ENCODE measurements around the gene KIAA1217. TPM values are rescaled to one million over a fixed set of nuclear protein-coding genes. Genes with fewer than 3 reads are reported as not detected.

Gene KIAA1217
- total and polyA plus RNA-seq, 9 of the 15 experiments (the other 6 are each of a cell fraction or from before 2014, with no cell fraction given): 0.04 TPM; not detected in 8

DNA sequence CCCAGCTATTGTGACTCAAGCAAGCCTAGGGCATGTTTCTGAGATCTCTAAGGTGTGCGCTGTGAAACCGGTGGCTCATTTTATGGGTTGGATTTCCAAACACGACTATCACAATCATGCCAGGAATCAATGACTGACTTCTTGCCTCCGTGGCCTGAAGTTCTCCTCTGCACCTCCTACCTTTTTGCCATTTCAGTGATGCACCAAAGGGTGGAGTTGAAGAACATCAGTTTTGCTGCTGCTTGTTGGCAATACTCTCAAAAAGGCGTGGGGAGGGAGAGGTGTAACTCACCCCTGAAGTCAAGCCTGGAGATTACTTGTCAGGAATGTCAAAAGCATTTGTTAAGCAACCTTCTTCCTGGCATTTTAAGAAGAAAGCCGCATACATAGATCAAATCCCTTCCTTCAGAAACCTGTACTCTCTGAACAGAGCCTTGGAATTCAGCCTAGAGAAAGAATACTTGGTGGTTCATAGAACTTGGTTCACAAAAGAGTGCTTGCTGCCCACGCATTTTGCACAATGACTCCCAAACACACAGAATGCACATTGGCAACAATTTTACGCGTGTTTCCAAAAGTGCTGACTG is 41.0 kb downstream of the KIAA1217 start (continued):
- TF ChIP-seq, protein P1, sequence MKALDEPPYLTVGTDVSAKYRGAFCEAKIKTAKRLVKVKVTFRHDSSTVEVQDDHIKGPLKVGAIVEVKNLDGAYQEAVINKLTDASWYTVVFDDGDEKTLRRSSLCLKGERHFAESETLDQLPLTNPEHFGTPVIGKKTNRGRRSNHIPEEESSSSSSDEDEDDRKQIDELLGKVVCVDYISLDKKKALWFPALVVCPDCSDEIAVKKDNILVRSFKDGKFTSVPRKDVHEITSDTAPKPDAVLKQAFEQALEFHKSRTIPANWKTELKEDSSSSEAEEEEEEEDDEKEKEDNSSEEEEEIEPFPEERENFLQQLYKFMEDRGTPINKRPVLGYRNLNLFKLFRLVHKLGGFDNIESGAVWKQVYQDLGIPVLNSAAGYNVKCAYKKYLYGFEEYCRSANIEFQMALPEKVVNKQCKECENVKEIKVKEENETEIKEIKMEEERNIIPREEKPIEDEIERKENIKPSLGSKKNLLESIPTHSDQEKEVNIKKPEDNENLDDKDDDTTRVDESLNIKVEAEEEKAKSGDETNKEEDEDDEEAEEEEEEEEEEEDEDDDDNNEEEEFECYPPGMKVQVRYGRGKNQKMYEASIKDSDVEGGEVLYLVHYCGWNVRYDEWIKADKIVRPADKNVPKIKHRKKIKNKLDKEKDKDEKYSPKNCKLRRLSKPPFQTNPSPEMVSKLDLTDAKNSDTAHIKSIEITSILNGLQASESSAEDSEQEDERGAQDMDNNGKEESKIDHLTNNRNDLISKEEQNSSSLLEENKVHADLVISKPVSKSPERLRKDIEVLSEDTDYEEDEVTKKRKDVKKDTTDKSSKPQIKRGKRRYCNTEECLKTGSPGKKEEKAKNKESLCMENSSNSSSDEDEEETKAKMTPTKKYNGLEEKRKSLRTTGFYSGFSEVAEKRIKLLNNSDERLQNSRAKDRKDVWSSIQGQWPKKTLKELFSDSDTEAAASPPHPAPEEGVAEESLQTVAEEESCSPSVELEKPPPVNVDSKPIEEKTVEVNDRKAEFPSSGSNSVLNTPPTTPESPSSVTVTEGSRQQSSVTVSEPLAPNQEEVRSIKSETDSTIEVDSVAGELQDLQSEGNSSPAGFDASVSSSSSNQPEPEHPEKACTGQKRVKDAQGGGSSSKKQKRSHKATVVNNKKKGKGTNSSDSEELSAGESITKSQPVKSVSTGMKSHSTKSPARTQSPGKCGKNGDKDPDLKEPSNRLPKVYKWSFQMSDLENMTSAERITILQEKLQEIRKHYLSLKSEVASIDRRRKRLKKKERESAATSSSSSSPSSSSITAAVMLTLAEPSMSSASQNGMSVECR (CRISPR knock-in tag; IDR thresholded peaks at IDR 0.05): no peak
- no peak for TF ChIP-seq CBFB (CRISPR knock-in tag; IDR thresholded peaks at IDR 0.05)
- TF ChIP-seq HDAC3 (IDR thresholded peaks at IDR 0.05; ENCODE audit: borderline replicate concordance, partially characterized antibody): no peak

DNA sequence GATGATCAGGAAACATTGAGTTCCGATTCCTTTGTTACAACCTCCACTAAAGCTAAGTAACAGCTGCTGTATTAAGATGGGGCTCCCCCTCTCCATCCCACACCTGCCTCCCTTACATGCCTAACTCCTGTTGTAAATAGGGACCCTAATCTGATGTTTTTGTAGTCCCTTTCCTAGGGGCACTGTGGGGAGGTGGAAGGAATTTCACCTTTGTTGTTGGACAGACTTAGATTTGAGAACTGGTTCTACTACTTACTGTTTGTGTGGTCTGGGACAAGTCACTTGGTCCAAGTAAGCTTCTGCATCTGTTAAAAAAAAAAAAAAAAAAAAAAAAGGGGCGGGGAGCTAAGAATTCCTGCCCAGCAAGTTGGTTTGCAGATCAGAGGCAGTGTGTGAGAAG is 42.6 kb downstream of the KIAA1217 start:
- ATAC-seq: no peak
- CTCF ChIA-PET (ENCODE audit: low intra/inter-chr PET ratio): no interaction called here
- 0% methylated on average over 2 of the region's 2 CpGs for WGBS (ENCODE audit: insufficient coverage, low coverage, missing lambda C conversion rate)
- no peaks in the 10 kb centered on the region for H4K20me1 ChIP-seq (replicated peaks; ENCODE audit: control insufficient read depth, insufficient read depth, low read length)
- intact Hi-C loops (cut with micrococcal nuclease) (no loop called here), in situ Hi-C loops (cut with MboI) (no loop called here)
- no peak for DNase-seq (ENCODE audit: extremely low read depth in 1 of 4, low spot score in 3 of 4)
- no peak overlapping the region for H3K9ac ChIP-seq (ENCODE audit: insufficient read depth in 1 of 2, low read depth in 2 of 2, low read length in 2 of 2)
- H3K9me1 ChIP-seq (ENCODE audit: control insufficient read depth, insufficient read depth, low read length): no peaks in the 10 kb centered on the region
- BruUV-seq (replicated peaks): no TSS peak
- H3K9me3 ChIP-seq (replicated peaks; ENCODE audit: control insufficient read depth, insufficient read depth, low read depth, low read length): no peaks in the 10 kb centered on the region
- TF ChIP-seq MAFG (tag; conservative IDR thresholded peaks at IDR 0.05) (no peak), ZNF143 (CRISPR knock-in tag; IDR thresholded peaks at IDR 0.05) (no peak), ZNF778 (CRISPR knock-in tag; IDR thresholded peaks at IDR 0.05) (no peak), NFE2 (IDR thresholded peaks at IDR 0.05; ENCODE audit: low read depth) (no peak), ZNF197 (CRISPR knock-in tag; IDR thresholded peaks at IDR 0.05; ENCODE audit: low read depth) (no peak)
- TF ChIP-seq, protein P2, sequence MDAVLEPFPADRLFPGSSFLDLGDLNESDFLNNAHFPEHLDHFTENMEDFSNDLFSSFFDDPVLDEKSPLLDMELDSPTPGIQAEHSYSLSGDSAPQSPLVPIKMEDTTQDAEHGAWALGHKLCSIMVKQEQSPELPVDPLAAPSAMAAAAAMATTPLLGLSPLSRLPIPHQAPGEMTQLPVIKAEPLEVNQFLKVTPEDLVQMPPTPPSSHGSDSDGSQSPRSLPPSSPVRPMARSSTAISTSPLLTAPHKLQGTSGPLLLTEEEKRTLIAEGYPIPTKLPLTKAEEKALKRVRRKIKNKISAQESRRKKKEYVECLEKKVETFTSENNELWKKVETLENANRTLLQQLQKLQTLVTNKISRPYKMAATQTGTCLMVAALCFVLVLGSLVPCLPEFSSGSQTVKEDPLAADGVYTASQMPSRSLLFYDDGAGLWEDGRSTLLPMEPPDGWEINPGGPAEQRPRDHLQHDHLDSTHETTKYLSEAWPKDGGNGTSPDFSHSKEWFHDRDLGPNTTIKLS (IDR thresholded peaks at IDR 0.05; ENCODE audit: borderline replicate concordance, low read depth): no peak
- TF ChIP-seq, protein P3, sequence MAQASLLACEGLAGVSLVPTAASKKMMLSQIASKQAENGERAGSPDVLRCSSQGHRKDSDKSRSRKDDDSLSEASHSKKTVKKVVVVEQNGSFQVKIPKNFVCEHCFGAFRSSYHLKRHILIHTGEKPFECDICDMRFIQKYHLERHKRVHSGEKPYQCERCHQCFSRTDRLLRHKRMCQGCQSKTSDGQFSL (CRISPR knock-in tag; IDR thresholded peaks at IDR 0.05): no peak
- TF ChIP-seq, protein P3 (tag; IDR thresholded peaks at IDR 0.05): no peak
- H3K27me3 ChIP-seq (ENCODE audit: control insufficient read depth in 2 of 2, insufficient read depth in 2 of 2, low read length in 2 of 2): peaks cover 0 to 6% of the 10 kb centered on the region in 2 experiments; a peak in 1 of 5 replicates
- no peak overlapping the region for H2AFZ ChIP-seq (ENCODE audit: low read depth, low read length)
- H3K4me1 ChIP-seq (replicated peaks in 1 of 2; ENCODE audit: control insufficient read depth in 2 of 2, insufficient read depth in 2 of 2, low read length in 2 of 2): no peaks in the 10 kb centered on the region
- H3K27ac ChIP-seq (ENCODE audit: extremely low read depth, low read depth, low read length): no peak overlapping the region
- POLR2A ChIA-PET: no interaction called here
- no peak for FAIRE-seq
- no peak overlapping the region for H3K4me2 ChIP-seq (ENCODE audit: insufficient read depth, low read length)
- H3K4me3 ChIP-seq: no peak overlapping the region
- H3K79me2 ChIP-seq (ENCODE audit: control insufficient read depth, insufficient read depth, low read length): no peaks in the 10 kb centered on the region
- H3K36me3 ChIP-seq (ENCODE audit: control insufficient read depth, insufficient read depth, low read length): no peaks in the 10 kb centered on the region
